Fibroblast of lung (primary cell): ENCODE data around the gene GCLC. TPM values are rescaled to one million over a fixed set of nuclear protein-coding genes. Genes with fewer than 3 reads are reported as not detected.
"Not testable (repeated sequence)": the region's sequence is repeated elsewhere in the genome, so short reads cannot be mapped to it uniquely, and the experiment has no call there.

Source experiments
- DNase-seq, 2 donors: peaks; one replicate each; pipeline versions ENCODE4 v3.0.0 to v3.0.0-alpha.2; 2010; ENCODE audit warnings: low read depth in 2 of 2
- H2AFZ ChIP-seq: 2 replicates; pipeline ENCODE4 v1.5.1; 2012; ENCODE audit warnings: low read length, control low read depth, inconsistent platforms
- H3K27ac ChIP-seq: 2 replicates; pipeline ENCODE4 v1.5.1; 2011; ENCODE audit warnings: low read length, control low read depth; ENCODE audit not compliant: insufficient read depth
- H3K27me3 ChIP-seq: 2 replicates; pipeline ENCODE4 v1.5.1; 2011; ENCODE audit warnings: mild to moderate bottlenecking, low read length; ENCODE audit not compliant: control insufficient read depth, insufficient read depth
- H3K36me3 ChIP-seq: 2 replicates; pipeline ENCODE4 v1.5.1; 2011; ENCODE audit warnings: low read length; ENCODE audit not compliant: control insufficient read depth, insufficient read depth
- H3K4me1 ChIP-seq: 2 replicates; pipeline ENCODE4 v1.5.1; 2011; ENCODE audit warnings: low read length; ENCODE audit not compliant: control insufficient read depth, insufficient read depth; ENCODE audit errors: extremely low read depth
- H3K4me2 ChIP-seq: 2 replicates; pipeline ENCODE4 v1.5.1; 2011; ENCODE audit warnings: low read length, control low read depth; ENCODE audit not compliant: insufficient read depth; ENCODE audit errors: extremely low read depth
- H3K4me3 ChIP-seq, 4 experiments: fragments of 200-600 bp in 1 of 4; sonication (generic) in 1 of 4; replicated peaks in 1 of 4; 2 replicates each; pipeline ENCODE4 v1.5.1; 2011 to 2016; ENCODE audit warnings: low read length in 4 of 4, low read depth in 3 of 4, mild to moderate bottlenecking in 3 of 4, control low read depth in 2 of 4, inconsistent platforms in 1 of 4, mixed read lengths in 1 of 4; ENCODE audit not compliant: insufficient read depth in 1 of 4; ENCODE audit errors: control extremely low read depth in 1 of 4
- H3K79me2 ChIP-seq: 2 replicates; pipeline ENCODE4 v1.5.1; 2012; ENCODE audit warnings: mild to moderate bottlenecking, low read length, inconsistent platforms; ENCODE audit not compliant: control insufficient read depth, insufficient read depth
- H3K9ac ChIP-seq: 2 replicates; pipeline ENCODE4 v1.5.1; 2011; ENCODE audit warnings: mild to moderate bottlenecking, low read length, control low read depth; ENCODE audit not compliant: insufficient read depth
- H3K9me3 ChIP-seq: 2 replicates; pipeline ENCODE4 v1.5.1; 2012; ENCODE audit warnings: low read depth, low read length; ENCODE audit not compliant: control insufficient read depth, insufficient read depth
- H4K20me1 ChIP-seq: 2 replicates; pipeline ENCODE4 v1.5.1; 2011; ENCODE audit warnings: low read length; ENCODE audit not compliant: control insufficient read depth, insufficient read depth; ENCODE audit errors: extremely low read depth
- EZH2 ChIP-seq: IDR thresholded peaks from 2 replicates; pipeline ENCODE4 v1.5.1; 2012; ENCODE audit warnings: low read length, control low read depth, mild to moderate bottlenecking; ENCODE audit errors: missing control alignments
- polyA plus RNA-seq, 2 donors: library from polyadenylated mRNA; depleted of rRNA in 1 of 2; stranded (reverse) in 1 of 2; unstranded in 1 of 2; fragments of >200 nt; gene quantifications; 2 replicates each; pipeline ENCODE4 v1.2.1, GENCODE V29; 2011 to 2012; ENCODE audit warnings: missing spikeins in 1 of 2
- total RNA-seq: library from RNA; depleted of rRNA; stranded (reverse); fragments of >200 nt; gene quantifications from 2 replicates; pipeline ENCODE4 v1.2.1, GENCODE V29; 2014
- TF ChIP-seq, protein P1 (sequence below), 2 donors: IDR thresholded peaks in 1 of 2; conservative IDR thresholded peaks in 1 of 2; 1 replicate in 1 of 2; 2 replicates in 1 of 2; pipeline ENCODE4 v1.5.1; 2011 to 2012; ENCODE audit warnings: low read length in 2 of 2, control low read depth in 1 of 2, inconsistent platforms in 1 of 2, low read depth in 1 of 2, mild to moderate bottlenecking in 1 of 2

Gene GCLC
- total and polyA plus RNA-seq, 2 donors (not counting 1 experiment from before 2014, with no cell fraction given): 16.0 to 31.4 TPM

- not testable (repeated sequence) for DNase-seq, H3K4me1 ChIP-seq, H3K27ac ChIP-seq, H3K4me2 ChIP-seq, H3K4me3 ChIP-seq, H3K36me3 ChIP-seq, H3K9me3 ChIP-seq, H2AFZ ChIP-seq, H4K20me1 ChIP-seq, H3K9ac ChIP-seq, H3K27me3 ChIP-seq, H3K79me2 ChIP-seq
Observed at GRCh38 chr6:53551681-53552080, 6.8 kb upstream of the GCLC start.

GRCh38 chr6:53547811-53548496 lies 3.1 kb upstream of the GCLC start:
- H3K36me3 ChIP-seq: no peaks in the 10 kb centered on the region
- H3K4me1 ChIP-seq: peaks cover 2% of the 10 kb centered on the region
- H3K9ac ChIP-seq: peak overlapping the region; percentile 43
- peak; percentile 98 for DNase-seq
- peak overlapping the region; percentile 82 for H2AFZ ChIP-seq
- peak overlapping the region; percentile 75 for H3K4me2 ChIP-seq
- H3K27me3 ChIP-seq: no peaks in the 10 kb centered on the region
- H4K20me1 ChIP-seq: no peaks in the 10 kb centered on the region
- peaks cover 3% of the 10 kb centered on the region for H3K79me2 ChIP-seq
- TF ChIP-seq EZH2: no peak
- TF ChIP-seq, protein P1, sequence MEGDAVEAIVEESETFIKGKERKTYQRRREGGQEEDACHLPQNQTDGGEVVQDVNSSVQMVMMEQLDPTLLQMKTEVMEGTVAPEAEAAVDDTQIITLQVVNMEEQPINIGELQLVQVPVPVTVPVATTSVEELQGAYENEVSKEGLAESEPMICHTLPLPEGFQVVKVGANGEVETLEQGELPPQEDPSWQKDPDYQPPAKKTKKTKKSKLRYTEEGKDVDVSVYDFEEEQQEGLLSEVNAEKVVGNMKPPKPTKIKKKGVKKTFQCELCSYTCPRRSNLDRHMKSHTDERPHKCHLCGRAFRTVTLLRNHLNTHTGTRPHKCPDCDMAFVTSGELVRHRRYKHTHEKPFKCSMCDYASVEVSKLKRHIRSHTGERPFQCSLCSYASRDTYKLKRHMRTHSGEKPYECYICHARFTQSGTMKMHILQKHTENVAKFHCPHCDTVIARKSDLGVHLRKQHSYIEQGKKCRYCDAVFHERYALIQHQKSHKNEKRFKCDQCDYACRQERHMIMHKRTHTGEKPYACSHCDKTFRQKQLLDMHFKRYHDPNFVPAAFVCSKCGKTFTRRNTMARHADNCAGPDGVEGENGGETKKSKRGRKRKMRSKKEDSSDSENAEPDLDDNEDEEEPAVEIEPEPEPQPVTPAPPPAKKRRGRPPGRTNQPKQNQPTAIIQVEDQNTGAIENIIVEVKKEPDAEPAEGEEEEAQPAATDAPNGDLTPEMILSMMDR (conservative IDR thresholded peaks at IDR 0.05 in 1 of 2, IDR thresholded peaks at IDR 0.05 in 1 of 2; ENCODE audit: low read depth in 1 of 2, low read length in 2 of 2): no peak
- peak overlapping the region; percentile 79 for H3K27ac ChIP-seq
- H3K4me3 ChIP-seq: peak overlapping the region; percentile 54 to 77 (median 73)
- H3K9me3 ChIP-seq: no peaks in the 10 kb centered on the region

DNA sequence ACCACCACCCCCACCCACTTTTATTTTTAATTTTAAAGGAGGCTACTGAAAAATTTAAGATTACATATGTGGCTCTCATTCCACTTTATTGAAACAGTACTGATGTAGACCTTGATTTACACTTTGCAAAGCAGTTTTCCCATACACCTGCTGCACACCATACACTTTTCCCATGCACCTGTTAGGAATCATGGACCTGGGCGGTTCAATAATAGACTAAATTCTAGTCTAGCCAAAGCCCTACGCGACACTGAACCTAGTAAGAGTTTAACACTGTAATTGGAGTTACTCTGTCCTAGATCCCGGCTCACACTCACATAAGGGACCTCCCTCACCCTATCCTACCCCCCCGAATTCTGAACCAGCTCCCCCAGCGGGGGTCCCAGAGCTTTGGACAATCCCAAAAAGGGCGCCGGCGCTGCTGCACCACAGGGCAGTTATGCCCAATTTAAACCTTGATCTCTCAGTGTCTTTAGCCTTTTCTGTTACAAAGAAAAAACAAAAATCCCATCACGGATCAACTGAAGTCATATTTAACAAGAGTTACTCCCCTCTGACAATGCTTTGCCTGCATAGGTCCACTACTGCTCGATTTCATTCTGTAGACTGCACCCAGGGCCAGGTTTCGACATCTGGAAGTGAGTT lies 2.4 kb upstream of the GCLC start:
- TF ChIP-seq EZH2: no peak
- TF ChIP-seq, protein P1 (conservative IDR thresholded peaks at IDR 0.05 in 1 of 2, IDR thresholded peaks at IDR 0.05 in 1 of 2; ENCODE audit: low read depth in 1 of 2, low read length in 2 of 2): no peak
- H3K36me3 ChIP-seq: no peaks in the 10 kb centered on the region
- peak overlapping the region; percentile 43 for H3K27ac ChIP-seq
- H3K79me2 ChIP-seq: peaks cover 4% of the 10 kb centered on the region
- no peaks in the 10 kb centered on the region for H3K9me3 ChIP-seq
- peak overlapping the region; percentile 54 to 77 (median 73) for H3K4me3 ChIP-seq
- H4K20me1 ChIP-seq: no peaks in the 10 kb centered on the region
- peak overlapping the region; percentile 73 for H3K4me2 ChIP-seq
- H3K4me1 ChIP-seq: peaks cover 2% of the 10 kb centered on the region
- no peaks in the 10 kb centered on the region for H3K27me3 ChIP-seq
- H3K9ac ChIP-seq: peak overlapping the region; percentile 43
- DNase-seq: no peak
- H2AFZ ChIP-seq: peak overlapping the region; percentile 82
